ENCODE measurements around the gene SH3RF1. TPM values are rescaled to one million over a fixed set of nuclear protein-coding genes. Genes with fewer than 3 reads are reported as not detected.

The SH3RF1 gene
- total RNA-seq, 1 experiment from 2014 or later = 16.6 TPM

DNA sequence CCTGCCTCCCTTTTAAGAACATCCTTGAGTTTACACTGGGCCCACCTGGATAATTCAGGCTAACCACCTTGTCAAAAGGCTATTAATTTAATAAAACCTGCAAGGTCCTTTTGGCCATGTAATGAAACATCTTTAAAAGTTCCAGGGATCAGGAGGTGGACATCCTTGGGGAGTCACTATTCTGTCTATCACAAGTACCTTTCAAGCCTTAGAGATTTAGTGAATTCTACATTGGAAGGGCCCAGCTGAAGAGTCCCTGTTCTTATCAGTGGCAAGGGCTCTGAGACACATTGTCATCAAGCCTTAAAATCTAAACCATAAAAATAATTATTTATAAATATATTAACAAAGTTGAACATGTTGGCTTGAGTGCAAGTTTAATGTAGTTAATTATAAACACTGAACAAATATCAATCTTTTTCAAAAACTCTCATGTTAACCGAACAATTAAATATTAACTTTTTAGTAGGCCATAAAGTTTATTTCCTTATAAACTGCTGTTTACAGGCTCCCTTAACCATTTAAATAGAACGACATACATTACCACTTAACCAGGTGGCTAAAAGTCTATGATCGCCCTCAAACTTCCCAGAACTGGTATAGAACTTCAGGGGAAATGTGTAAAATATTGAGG lies 156.3 kb downstream of the SH3RF1 start:
- no peak overlapping the region for H3K27ac Mint-ChIP-seq
- ATAC-seq = no peak
- peaks cover 29% of the 10 kb centered on the region for H3K36me3 Mint-ChIP-seq
- no peaks in the 10 kb centered on the region for H3K27me3 Mint-ChIP-seq (ENCODE audit: low read depth)
- POLR2A ChIA-PET = interaction anchor here (0.6 kb wide), 1 partner anchor 67 kb away, joined by 3 read pairs; no protein-coding TSS in a partner anchor
- TF ChIP-seq, protein P1, sequence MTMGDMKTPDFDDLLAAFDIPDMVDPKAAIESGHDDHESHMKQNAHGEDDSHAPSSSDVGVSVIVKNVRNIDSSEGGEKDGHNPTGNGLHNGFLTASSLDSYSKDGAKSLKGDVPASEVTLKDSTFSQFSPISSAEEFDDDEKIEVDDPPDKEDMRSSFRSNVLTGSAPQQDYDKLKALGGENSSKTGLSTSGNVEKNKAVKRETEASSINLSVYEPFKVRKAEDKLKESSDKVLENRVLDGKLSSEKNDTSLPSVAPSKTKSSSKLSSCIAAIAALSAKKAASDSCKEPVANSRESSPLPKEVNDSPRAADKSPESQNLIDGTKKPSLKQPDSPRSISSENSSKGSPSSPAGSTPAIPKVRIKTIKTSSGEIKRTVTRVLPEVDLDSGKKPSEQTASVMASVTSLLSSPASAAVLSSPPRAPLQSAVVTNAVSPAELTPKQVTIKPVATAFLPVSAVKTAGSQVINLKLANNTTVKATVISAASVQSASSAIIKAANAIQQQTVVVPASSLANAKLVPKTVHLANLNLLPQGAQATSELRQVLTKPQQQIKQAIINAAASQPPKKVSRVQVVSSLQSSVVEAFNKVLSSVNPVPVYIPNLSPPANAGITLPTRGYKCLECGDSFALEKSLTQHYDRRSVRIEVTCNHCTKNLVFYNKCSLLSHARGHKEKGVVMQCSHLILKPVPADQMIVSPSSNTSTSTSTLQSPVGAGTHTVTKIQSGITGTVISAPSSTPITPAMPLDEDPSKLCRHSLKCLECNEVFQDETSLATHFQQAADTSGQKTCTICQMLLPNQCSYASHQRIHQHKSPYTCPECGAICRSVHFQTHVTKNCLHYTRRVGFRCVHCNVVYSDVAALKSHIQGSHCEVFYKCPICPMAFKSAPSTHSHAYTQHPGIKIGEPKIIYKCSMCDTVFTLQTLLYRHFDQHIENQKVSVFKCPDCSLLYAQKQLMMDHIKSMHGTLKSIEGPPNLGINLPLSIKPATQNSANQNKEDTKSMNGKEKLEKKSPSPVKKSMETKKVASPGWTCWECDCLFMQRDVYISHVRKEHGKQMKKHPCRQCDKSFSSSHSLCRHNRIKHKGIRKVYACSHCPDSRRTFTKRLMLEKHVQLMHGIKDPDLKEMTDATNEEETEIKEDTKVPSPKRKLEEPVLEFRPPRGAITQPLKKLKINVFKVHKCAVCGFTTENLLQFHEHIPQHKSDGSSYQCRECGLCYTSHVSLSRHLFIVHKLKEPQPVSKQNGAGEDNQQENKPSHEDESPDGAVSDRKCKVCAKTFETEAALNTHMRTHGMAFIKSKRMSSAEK (CRISPR knock-in tag; IDR thresholded peaks at IDR 0.05; ENCODE audit: borderline replicate concordance) = no peak
- no peak for TF ChIP-seq ESRRA (CRISPR knock-in tag; IDR thresholded peaks at IDR 0.05; ENCODE audit: borderline replicate concordance)
- no peak for TF ChIP-seq TP53 (CRISPR knock-in tag; IDR thresholded peaks at IDR 0.05)
- TF ChIP-seq, protein P2, sequence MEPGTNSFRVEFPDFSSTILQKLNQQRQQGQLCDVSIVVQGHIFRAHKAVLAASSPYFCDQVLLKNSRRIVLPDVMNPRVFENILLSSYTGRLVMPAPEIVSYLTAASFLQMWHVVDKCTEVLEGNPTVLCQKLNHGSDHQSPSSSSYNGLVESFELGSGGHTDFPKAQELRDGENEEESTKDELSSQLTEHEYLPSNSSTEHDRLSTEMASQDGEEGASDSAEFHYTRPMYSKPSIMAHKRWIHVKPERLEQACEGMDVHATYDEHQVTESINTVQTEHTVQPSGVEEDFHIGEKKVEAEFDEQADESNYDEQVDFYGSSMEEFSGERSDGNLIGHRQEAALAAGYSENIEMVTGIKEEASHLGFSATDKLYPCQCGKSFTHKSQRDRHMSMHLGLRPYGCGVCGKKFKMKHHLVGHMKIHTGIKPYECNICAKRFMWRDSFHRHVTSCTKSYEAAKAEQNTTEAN (CRISPR knock-in tag; IDR thresholded peaks at IDR 0.05) = no peak
- TF ChIP-seq ETV6 (CRISPR knock-in tag; IDR thresholded peaks at IDR 0.05) = no peak
- no peak overlapping the region for H3K4me3 Mint-ChIP-seq
- CTCF ChIA-PET = no interaction called here
- H3K4me1 Mint-ChIP-seq = peaks cover 24% of the 10 kb centered on the region
- peaks cover 4% of the 10 kb centered on the region for H3K9me3 Mint-ChIP-seq
- DNase-seq (ENCODE audit: low spot score) = no peak

DNA sequence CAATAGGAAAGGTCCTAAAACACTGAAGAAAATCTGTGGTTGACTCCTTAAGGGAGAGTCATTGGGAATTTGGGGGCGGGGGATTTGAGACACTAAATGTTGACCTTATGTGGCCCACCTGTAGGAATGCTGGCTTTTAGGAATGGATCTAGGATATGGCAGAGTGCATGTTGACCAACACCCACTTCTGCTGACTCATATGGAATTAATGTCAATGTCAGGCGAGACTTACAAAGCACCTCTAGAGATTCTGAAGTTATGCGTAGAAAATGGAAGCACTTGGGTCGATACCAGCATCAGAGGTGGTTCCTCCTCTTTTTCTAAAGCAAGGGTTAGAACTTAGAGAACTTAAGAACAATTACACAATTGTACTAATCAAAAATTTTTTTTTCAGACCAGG lies 160.1 kb downstream of the SH3RF1 start:
- Mint-ChIP-seq H3K36me3 (peaks cover 17% of the 10 kb centered on the region), H3K4me3 (no peak overlapping the region)
- POLR2A ChIA-PET = no interaction called here

More for the DNA sequence above, 160.1 kb downstream of the SH3RF1 start:
- no peak for ATAC-seq
- TF ChIP-seq JUN (CRISPR knock-in tag; IDR thresholded peaks at IDR 0.05) (no peak), TEAD1 (CRISPR knock-in tag; IDR thresholded peaks at IDR 0.05) (no peak), CBFB (CRISPR knock-in tag; IDR thresholded peaks at IDR 0.05; ENCODE audit: low read depth) (no peak), ZNF281 (CRISPR knock-in tag; IDR thresholded peaks at IDR 0.05) (no peak), NFE2L1 (CRISPR knock-in tag; IDR thresholded peaks at IDR 0.05) (no peak), SP1 (CRISPR knock-in tag; conservative IDR thresholded peaks at IDR 0.05) (no peak), NFATC4 (CRISPR knock-in tag; IDR thresholded peaks at IDR 0.05) (no peak), MXD4 (CRISPR knock-in tag; IDR thresholded peaks at IDR 0.05; ENCODE audit: borderline replicate concordance) (no peak), ELF4 (CRISPR knock-in tag; IDR thresholded peaks at IDR 0.05; ENCODE audit: low read depth) (no peak)
- TF ChIP-seq, protein P3, sequence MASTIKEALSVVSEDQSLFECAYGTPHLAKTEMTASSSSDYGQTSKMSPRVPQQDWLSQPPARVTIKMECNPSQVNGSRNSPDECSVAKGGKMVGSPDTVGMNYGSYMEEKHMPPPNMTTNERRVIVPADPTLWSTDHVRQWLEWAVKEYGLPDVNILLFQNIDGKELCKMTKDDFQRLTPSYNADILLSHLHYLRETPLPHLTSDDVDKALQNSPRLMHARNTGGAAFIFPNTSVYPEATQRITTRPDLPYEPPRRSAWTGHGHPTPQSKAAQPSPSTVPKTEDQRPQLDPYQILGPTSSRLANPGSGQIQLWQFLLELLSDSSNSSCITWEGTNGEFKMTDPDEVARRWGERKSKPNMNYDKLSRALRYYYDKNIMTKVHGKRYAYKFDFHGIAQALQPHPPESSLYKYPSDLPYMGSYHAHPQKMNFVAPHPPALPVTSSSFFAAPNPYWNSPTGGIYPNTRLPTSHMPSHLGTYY (CRISPR knock-in tag; IDR thresholded peaks at IDR 0.05) = no peak
- CTCF ChIA-PET = no interaction called here
- H3K9me3 Mint-ChIP-seq = peaks cover 4% of the 10 kb centered on the region
- H3K27me3 Mint-ChIP-seq (ENCODE audit: low read depth) = no peaks in the 10 kb centered on the region
- H3K4me1 Mint-ChIP-seq = peaks cover 19% of the 10 kb centered on the region
- H3K27ac Mint-ChIP-seq = no peak overlapping the region
- DNase-seq (ENCODE audit: low spot score) = no peak
